Gastroesophageal sphincter (tissue), 4 donors: ENCODE results near the gene AGAP3. TPM values are rescaled to one million over a fixed set of nuclear protein-coding genes. Genes with fewer than 3 reads are reported as not detected.

Experiments
- ATAC-seq: fragments of 150-250 bp; one replicate; pipeline ENCODE4 v1.9.1; 2016; ENCODE audit warnings: mild to moderate bottlenecking, moderate library complexity
- H3K27ac ChIP-seq, 4 donors: fragments of 200-600 bp; sonication (generic) in 3 of 4; 1 replicate in 3 of 4; 2 replicates in 1 of 4; pipeline ENCODE4 v1.5.1; 2016 to 2019
- H3K27me3 ChIP-seq: fragments of 200-600 bp; sonication (generic); one replicate; pipeline ENCODE4 v1.5.1; 2019
- H3K36me3 ChIP-seq, 2 donors: fragments of 200-600 bp; sonication (generic); one replicate each; pipeline ENCODE4 v1.5.1; 2019; ENCODE audit warnings: control low read depth in 1 of 2
- H3K4me1 ChIP-seq, 3 donors: fragments of 200-600 bp; sonication (generic); 1 replicate in 2 of 3; 2 replicates in 1 of 3; pipeline ENCODE4 v1.5.1; 2016 to 2019; ENCODE audit warnings: control low read depth in 2 of 3
- H3K4me3 ChIP-seq, 2 donors: fragments of 200-600 bp; sonication (generic); one replicate each; pipeline ENCODE4 v1.5.1; 2019; ENCODE audit warnings: mild to moderate bottlenecking in 1 of 2, moderate library complexity in 1 of 2
- H3K9me3 ChIP-seq, 3 donors: fragments of 200-600 bp; sonication (generic); one replicate each; pipeline ENCODE4 v1.5.1; 2017 to 2019; ENCODE audit warnings: control low read depth in 2 of 3
- EP300 ChIP-seq: sonication (generic); formaldehyde crosslinking; IDR thresholded peaks from one replicate; pipeline ENCODE4 v1.6.1; 2017; ENCODE audit warnings: antibody characterized with exemption, mild to moderate bottlenecking
- POLR2A ChIP-seq, 2 donors: fragments of 450-650 bp; IDR thresholded peaks; one replicate each; pipeline ENCODE4 v1.6.1; 2017; ENCODE audit warnings: antibody characterized with exemption in 2 of 2, mild to moderate bottlenecking in 2 of 2, moderate library complexity in 1 of 2
- POLR2AphosphoS5 ChIP-seq: sonication (generic); formaldehyde crosslinking; IDR thresholded peaks from one replicate; pipeline ENCODE4 v1.6.1; 2017; ENCODE audit warnings: antibody characterized with exemption
- WGBS, 2 donors: methylation state at CpG; one replicate each; pipeline ENCODE4 v1.1.5; 2018; ENCODE audit warnings: low coverage in 1 of 2; 5-methylcytosine and 5-hydroxymethylcytosine counted together
- total RNA-seq, 4 donors: library from RNA; depleted of rRNA; stranded (reverse); fragments of >200 nt; gene quantifications; one replicate each; pipeline ENCODE4 v1.1.0, GENCODE V29; 2016
- TF ChIP-seq, protein P1 (sequence below), 4 experiments: fragments of 200-600 bp in 2 of 4; fragments of 450-650 bp in 2 of 4; sonication (generic) in 1 of 4; IDR thresholded peaks; one replicate each; pipeline ENCODE4 v1.5.1; 2017 to 2019; ENCODE audit warnings: antibody characterized with exemption in 4 of 4, mild to moderate bottlenecking in 2 of 4, moderate library complexity in 2 of 4

The AGAP3 gene
- total RNA-seq, 4 donors from 2014 or later, result 36.3 to 68.2 (median 55.7) TPM

DNA sequence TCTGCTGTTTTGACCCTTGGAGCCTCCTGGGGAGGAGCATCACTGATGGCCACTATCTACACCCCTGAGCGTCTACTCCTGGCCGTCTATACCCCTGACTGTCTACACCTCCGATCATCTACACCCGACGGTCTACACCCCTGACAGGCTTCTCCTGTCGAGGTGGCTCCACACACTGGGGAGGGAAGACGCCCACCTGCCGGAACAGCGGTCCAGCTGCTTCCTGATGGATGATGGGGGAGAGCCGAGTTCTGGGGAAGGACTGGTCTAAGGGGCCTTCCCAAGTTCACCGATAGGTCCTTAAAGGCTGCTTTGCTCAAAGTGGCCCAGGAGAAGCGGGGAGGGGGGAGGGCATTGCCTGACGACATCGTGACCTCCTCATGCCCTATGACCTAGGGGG lies 41.9 kb downstream of the AGAP3 start:
- Histone ChIP-seq H3K36me3 (peaks cover 0 to 86% of the 10 kb centered on the region in 2 donors), H3K27ac (no peak overlapping the region), H3K27me3 (no peaks in the 10 kb centered on the region), H3K4me3 (no peak overlapping the region), H3K9me3 (no peaks in the 10 kb centered on the region), H3K4me1 (peaks cover 0 to 36% (median 5%) of the 10 kb centered on the region in 3 donors)
- TF ChIP-seq POLR2AphosphoS5, result no peak
- no peak for TF ChIP-seq EP300
- no peak for TF ChIP-seq POLR2A (IDR thresholded peaks at IDR 0.05)
- TF ChIP-seq, protein P1, sequence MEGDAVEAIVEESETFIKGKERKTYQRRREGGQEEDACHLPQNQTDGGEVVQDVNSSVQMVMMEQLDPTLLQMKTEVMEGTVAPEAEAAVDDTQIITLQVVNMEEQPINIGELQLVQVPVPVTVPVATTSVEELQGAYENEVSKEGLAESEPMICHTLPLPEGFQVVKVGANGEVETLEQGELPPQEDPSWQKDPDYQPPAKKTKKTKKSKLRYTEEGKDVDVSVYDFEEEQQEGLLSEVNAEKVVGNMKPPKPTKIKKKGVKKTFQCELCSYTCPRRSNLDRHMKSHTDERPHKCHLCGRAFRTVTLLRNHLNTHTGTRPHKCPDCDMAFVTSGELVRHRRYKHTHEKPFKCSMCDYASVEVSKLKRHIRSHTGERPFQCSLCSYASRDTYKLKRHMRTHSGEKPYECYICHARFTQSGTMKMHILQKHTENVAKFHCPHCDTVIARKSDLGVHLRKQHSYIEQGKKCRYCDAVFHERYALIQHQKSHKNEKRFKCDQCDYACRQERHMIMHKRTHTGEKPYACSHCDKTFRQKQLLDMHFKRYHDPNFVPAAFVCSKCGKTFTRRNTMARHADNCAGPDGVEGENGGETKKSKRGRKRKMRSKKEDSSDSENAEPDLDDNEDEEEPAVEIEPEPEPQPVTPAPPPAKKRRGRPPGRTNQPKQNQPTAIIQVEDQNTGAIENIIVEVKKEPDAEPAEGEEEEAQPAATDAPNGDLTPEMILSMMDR (IDR thresholded peaks at IDR 0.05), result no peak
- ATAC-seq, result no peak
- WGBS, 2 donors, result 78% methylated on average over 1 of the region's 14 CpGs; no CpG with 5 or more reads in 1 of the 2 donors

DNA sequence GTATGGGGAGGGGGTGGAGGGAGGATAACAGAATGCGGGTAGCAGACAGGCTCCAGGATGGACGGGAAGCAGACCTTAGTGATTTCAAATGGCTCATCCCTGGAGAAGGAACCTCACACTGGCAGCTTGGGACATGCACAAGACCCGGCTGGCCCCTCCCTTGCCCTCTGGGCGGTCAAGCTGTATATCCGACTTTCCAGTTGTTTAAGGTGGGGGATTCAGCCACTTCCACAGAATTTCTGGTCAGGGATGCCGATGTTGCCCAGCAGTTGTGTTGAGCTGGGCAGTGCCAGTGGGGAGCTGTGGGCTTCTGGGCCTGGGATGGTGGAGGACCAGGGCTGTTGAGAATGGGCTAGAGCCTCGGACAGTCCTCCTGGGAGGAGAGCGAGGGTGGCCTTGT lies 42.4 kb downstream of the AGAP3 start:
- peaks cover 0 to 35% (median 5%) of the 10 kb centered on the region in 3 donors for H3K4me1 ChIP-seq
- no peak for ATAC-seq
- H3K36me3 ChIP-seq, result peaks cover 0 to 86% of the 10 kb centered on the region in 2 donors
- WGBS, 2 donors, result 90 to 94% methylated on average over 2 of the region's 8 CpGs
- H3K27ac ChIP-seq, result no peak overlapping the region
- H3K27me3 ChIP-seq, result no peaks in the 10 kb centered on the region
- H3K4me3 ChIP-seq, result no peak overlapping the region
- no peaks in the 10 kb centered on the region for H3K9me3 ChIP-seq
- TF ChIP-seq POLR2AphosphoS5, result no peak
- TF ChIP-seq EP300, result no peak
- no peak for TF ChIP-seq POLR2A (IDR thresholded peaks at IDR 0.05)
- TF ChIP-seq, protein P1 (IDR thresholded peaks at IDR 0.05), result no peak

DNA sequence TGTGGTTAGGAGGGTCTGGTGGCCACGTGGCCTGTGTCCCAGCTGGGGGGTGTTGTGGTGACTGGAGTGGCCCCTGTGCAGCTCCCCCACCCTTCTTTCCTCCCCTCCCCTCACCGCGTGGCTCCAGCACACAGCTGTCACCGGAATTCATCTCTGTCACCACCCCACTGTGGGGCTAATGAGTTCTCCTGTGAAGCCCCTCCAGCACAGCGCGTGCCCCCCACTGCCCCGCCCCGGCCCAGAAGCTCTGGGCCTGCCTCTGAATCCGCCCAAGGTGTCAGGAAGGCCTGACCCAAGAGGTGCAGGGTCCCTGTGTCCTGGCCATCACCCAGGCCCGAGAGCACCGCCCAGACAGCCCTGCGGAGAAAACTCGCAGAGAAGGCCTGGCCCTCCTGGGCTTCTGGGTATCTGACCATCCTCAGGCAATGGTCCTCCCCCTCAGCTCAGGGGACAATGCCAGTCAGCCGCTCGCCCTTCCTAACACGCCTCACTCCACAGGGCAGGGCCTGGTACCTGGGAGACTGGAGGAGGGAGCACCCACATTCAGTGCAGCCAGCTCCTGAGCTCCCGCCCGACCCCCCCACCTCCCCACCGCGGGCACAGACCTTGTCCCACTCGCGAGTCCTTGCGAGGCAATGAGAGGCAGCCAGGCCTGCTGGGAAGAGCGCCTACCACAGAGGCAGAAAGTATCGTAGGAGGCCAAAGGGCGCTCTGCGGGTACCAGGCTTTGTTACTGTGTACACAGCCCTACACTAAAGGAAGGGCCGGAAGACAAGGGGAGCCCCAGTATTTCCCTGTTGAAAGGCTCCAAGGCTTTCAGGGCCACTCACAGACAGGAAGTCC lies 43.1 kb downstream of the AGAP3 start:
- no peaks in the 10 kb centered on the region for H3K27me3 ChIP-seq
- no peaks in the 10 kb centered on the region for H3K9me3 ChIP-seq
- no peak overlapping the region for H3K27ac ChIP-seq
- WGBS, 2 donors, result 61 to 95% methylated on average over 4 to 6 of the region's 28 CpGs
- H3K36me3 ChIP-seq, result peaks cover 0 to 88% of the 10 kb centered on the region in 2 donors
- TF ChIP-seq POLR2A (IDR thresholded peaks at IDR 0.05) (no peak), POLR2AphosphoS5 (no peak), EP300 (no peak)
- TF ChIP-seq, protein P1 (IDR thresholded peaks at IDR 0.05), result no peak
- no peak for ATAC-seq
- no peak overlapping the region for H3K4me3 ChIP-seq
- peaks cover 0 to 29% (median 5%) of the 10 kb centered on the region in 3 donors for H3K4me1 ChIP-seq

DNA sequence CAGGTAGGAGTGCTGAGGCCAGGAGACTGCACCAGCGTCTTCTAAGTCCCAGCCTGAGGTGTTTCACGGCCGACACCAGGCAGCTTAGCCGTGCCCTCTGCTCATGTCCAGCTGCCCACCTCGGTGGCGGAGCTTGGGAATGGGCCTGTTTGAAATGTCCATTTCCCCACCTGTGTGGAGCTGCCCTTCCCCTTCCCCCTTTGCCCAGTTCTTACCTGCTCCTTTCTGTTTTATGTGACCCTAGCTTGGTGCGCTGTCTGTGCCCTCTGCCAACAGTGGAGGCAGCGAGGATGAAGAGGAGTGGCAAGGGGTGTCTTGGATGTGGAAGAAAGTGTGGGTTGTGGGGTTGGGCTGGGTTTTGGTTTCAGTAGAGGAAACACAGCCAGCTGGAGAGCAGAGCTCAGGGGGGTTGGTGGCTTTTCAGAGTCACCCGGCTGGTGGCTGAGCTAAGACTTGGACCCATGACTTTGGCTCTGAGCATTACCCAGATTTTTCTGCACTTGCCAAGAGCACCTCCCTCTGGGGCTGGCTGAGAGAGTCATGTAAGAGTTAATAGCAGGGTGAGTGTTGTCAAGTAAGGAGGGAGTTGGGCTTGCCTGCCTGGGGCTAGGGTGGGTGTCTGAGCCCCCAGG lies 43.8 kb downstream of the AGAP3 start:
- peaks cover 0 to 88% of the 10 kb centered on the region in 2 donors for H3K36me3 ChIP-seq
- 100% methylated on average over 1 of the region's 9 CpGs; no CpG with 5 or more reads in 1 of the 2 donors for WGBS, 2 donors
- no peak for ATAC-seq

More for the DNA sequence above, 43.8 kb downstream of the AGAP3 start:
- Histone ChIP-seq H3K27ac (no peak overlapping the region), H3K9me3 (no peaks in the 10 kb centered on the region), H3K4me3 (no peak overlapping the region), H3K27me3 (no peaks in the 10 kb centered on the region), H3K4me1 (peaks cover 0 to 24% (median 3%) of the 10 kb centered on the region in 3 donors)
- TF ChIP-seq POLR2AphosphoS5 (no peak), POLR2A (IDR thresholded peaks at IDR 0.05) (no peak), EP300 (no peak)
- TF ChIP-seq, protein P1 (IDR thresholded peaks at IDR 0.05), result no peak
